Adrenal gland (tissue), 12 donors: ENCODE results near the gene BZW2. TPM values are rescaled to one million over a fixed set of nuclear protein-coding genes. Genes with fewer than 3 reads are reported as not detected.

Source experiments
- DNase-seq, 7 donors: peaks; one replicate each; pipeline ENCODE4 v3.0.0-alpha.2; 2019 to 2020
- H3K27ac ChIP-seq, 5 donors: fragments of 200-600 bp; sonication (generic) in 4 of 5; 1 replicate in 3 of 5; 2 replicates in 2 of 5; pipeline versions ENCODE4 v1.5.1 to v1.8.0; 2016 to 2020; ENCODE audit warnings: mild to moderate bottlenecking in 1 of 5
- H3K27me3 ChIP-seq: fragments of 200-600 bp; 2 replicates; pipeline ENCODE4 v1.8.0; 2021
- H3K36me3 ChIP-seq, 2 donors: fragments of 200-600 bp; replicated peaks in 1 of 2; 1 replicate in 1 of 2; 2 replicates in 1 of 2; pipeline versions ENCODE4 v1.5.1 to v1.8.0; 2018 to 2022
- H3K4me1 ChIP-seq, 2 donors: fragments of 200-600 bp; replicated peaks in 1 of 2; 1 replicate in 1 of 2; 2 replicates in 1 of 2; pipeline versions ENCODE4 v1.5.1 to v1.8.0; 2018 to 2021
- H3K4me3 ChIP-seq, 4 donors: fragments of 200-600 bp; sonication (generic) in 3 of 4; one replicate each; pipeline ENCODE4 v1.5.1; 2016 to 2018
- H3K9me3 ChIP-seq, 3 donors: fragments of 200-600 bp; sonication (generic) in 1 of 3; replicated peaks in 1 of 3; 1 replicate in 2 of 3; 2 replicates in 1 of 3; pipeline versions ENCODE4 v1.5.1 to v1.8.0; 2016 to 2021
- POLR2A ChIP-seq, 2 donors: fragments of 450-650 bp; IDR thresholded peaks; one replicate each; pipeline ENCODE4 v1.6.1; 2017; ENCODE audit warnings: antibody characterized with exemption in 2 of 2, mild to moderate bottlenecking in 2 of 2, moderate library complexity in 1 of 2
- WGBS, 4 donors: extraction: QIAGEN DNeasy Blood & Tissue Kit in 2 of 4; methylation state at CpG; one replicate each; pipeline versions ENCODE4 v1.1.5 to v1.1.7; 2013 to 2017; 5-methylcytosine and 5-hydroxymethylcytosine counted together
- intact Hi-C, 2 donors: fragments of 100-400 bp; cut with DNase I; formaldehyde crosslinking; loops; one replicate each; pipeline versions ENCODE4 v1.14.1 to v1.15.0; 2022 to 2023
- polyA plus RNA-seq, 3 donors: library from polyadenylated mRNA; stranded (reverse); fragments of 200-250 nt in 2 of 3; fragments of 350-450 nt in 1 of 3; fragmentation: Illumina TruSeq in 1 of 3; extraction: RNeasy Lipid Tissue Mini Kit (QIAGEN cat#74804) in 1 of 3; gene quantifications; one replicate each; pipeline ENCODE4 v1.2.3, GENCODE V29; 2013 to 2014
- total RNA-seq, 9 donors: library from RNA; depleted of rRNA in 4 of 9; stranded (reverse); fragments of >200 nt in 4 of 9; fragments of 120-200 nt in 1 of 9; fragmentation: NEBNext Ultra II Directional in 1 of 9; extraction: Animal tissue kit (Norgen Biotek cat#: 25700) in 1 of 9; gene quantifications; one replicate each; pipeline versions ENCODE4 v1.1.0 to v1.2.4, GENCODE V29; 2013 to 2023
- TF ChIP-seq, protein P1 (sequence below), 6 experiments: fragments of 450-650 bp in 4 of 6; fragments of 200-600 bp in 2 of 6; sonication (generic) in 1 of 6; IDR thresholded peaks; 1 replicate in 5 of 6; 2 replicates in 1 of 6; pipeline versions ENCODE4 v1.5.1 to v1.8.0; 2016 to 2021; ENCODE audit warnings: antibody characterized with exemption in 6 of 6, mild to moderate bottlenecking in 2 of 6, moderate library complexity in 1 of 6
- donor health status: healthy with polysubstance abuse.
- donor health status: Bipolar disorder and iron deficiency.
- donor health status: DM: yes; HTN: yes; CAD: no.
- donor health status: DM: no; HTN: no; CAD: no.
- donor health status: DM: no; HTN: no; CAD: no.
- donor health status: DM: yes; HTN: yes; CAD: no.

Gene BZW2
- total and polyA plus RNA-seq, 12 donors, result 11.1 to 46.5 (median 34.2) TPM

DNA sequence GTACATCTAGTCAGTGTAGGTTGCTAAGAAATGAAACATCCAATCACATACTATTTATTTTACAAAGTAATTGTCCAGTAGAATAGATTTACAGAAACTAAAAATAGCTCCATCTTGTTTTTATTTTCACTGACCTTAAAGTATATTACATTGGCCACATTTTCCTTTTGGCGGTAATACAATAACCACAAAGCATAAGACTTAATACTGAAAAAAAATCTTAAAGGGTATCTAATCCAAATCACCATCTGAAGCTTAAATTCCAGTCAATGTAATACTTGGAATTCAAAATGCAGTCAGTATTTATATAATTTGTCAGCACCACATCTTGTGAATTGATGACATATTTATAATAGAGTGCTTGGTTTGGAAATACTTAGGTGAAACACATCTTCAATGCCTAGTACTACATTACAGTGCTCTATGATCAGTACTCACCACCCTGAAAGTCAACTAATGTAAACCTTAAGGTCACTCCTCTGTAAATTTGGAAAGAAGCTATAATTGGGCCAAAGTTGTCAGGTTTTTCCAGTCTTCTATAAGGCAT is 9.4 kb upstream of the BZW2 start:
- no peak for DNase-seq
- Histone ChIP-seq H3K4me3 (no peak overlapping the region), H3K4me1 (peaks cover 9 to 33% of the 10 kb centered on the region in 2 donors), H3K36me3 (no peaks in the 10 kb centered on the region), H3K27me3 (no peaks in the 10 kb centered on the region), H3K27ac (no peak overlapping the region), H3K9me3 (no peaks in the 10 kb centered on the region)
- 83 to 85% (median 83%) methylated on average over 1 of the region's 1 CpG for WGBS, 4 donors
- intact Hi-C loops, result no loop called here
- no peak for TF ChIP-seq POLR2A (IDR thresholded peaks at IDR 0.05)
- TF ChIP-seq, protein P1, sequence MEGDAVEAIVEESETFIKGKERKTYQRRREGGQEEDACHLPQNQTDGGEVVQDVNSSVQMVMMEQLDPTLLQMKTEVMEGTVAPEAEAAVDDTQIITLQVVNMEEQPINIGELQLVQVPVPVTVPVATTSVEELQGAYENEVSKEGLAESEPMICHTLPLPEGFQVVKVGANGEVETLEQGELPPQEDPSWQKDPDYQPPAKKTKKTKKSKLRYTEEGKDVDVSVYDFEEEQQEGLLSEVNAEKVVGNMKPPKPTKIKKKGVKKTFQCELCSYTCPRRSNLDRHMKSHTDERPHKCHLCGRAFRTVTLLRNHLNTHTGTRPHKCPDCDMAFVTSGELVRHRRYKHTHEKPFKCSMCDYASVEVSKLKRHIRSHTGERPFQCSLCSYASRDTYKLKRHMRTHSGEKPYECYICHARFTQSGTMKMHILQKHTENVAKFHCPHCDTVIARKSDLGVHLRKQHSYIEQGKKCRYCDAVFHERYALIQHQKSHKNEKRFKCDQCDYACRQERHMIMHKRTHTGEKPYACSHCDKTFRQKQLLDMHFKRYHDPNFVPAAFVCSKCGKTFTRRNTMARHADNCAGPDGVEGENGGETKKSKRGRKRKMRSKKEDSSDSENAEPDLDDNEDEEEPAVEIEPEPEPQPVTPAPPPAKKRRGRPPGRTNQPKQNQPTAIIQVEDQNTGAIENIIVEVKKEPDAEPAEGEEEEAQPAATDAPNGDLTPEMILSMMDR (IDR thresholded peaks at IDR 0.05), result no peak

DNA sequence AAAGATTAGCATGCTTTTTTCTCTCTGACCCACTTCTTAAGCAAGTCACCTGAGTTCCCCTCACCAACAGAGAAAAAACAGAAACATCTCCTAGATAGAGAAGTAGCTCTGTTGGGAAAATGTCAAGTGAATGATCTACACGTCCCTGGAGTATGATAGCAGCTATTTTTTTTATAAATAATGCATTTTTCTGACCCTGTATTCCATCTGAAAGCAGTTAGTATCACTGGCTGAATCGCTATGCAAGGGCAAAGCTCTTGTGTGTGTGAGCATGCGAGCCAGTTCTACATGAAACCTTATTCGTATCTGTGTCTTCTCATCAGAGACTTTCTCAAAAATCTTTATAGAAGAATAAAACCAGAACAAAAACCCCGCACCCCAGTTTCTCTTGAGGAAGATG is 8.6 kb upstream of the BZW2 start:
- peak in 1 of 7 donors; percentile 10 for DNase-seq
- intact Hi-C loops, result no loop called here
- WGBS, 4 donors, result 36 to 47% (median 40%) methylated on average over 5 of the region's 5 CpGs

DNA sequence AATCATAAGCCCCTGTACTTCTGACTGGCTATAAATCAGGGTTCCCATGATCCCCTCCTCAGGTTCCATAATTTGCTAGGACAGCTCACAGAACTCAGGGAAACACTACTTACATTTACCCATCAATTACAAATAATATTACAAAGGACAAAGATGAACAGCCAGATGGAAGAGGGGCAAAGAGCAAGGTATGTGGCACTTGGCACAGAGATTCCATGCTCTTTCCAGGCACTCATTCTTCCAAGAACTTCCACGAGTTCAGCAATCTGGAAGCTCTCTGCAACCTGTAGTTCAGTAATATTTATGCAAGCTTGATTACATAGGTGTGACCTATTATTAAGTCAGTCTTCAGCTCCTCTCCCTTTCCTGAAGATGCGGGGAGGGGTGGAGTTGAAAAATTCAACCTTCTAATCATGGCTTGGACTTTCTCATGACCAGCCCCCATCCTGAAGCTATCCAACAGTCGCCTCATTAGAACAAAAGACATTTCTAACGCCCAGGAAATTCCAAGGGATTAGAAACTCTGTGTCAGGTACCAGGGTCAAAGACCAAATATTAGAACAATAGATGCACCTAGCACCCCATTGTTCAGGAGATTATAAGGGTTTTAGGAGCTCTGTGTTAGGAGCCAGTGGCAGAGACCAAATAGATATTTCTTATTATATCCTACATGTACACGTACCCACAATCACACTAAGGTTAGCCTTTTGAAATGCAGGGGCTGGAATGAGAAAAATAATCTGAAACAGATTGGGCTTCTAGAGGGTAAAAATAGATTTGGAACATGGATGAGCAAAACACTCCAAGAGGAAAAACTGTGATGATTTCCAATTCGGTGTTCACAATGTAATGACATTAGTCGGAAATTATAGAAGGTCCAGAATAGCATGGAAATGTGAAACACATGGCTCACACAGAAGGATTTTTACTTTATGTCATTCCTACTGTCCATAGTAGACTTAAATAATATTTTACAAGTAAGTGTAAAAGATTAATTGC is 7.4 kb upstream of the BZW2 start:
- WGBS, 4 donors, result 81 to 93% (median 91%) methylated on average over 7 of the region's 7 CpGs
- H3K4me1 ChIP-seq, result peaks cover 9 to 37% of the 10 kb centered on the region in 2 donors
- H3K4me3 ChIP-seq, result no peak overlapping the region
- no peaks in the 10 kb centered on the region for H3K9me3 ChIP-seq
- H3K27ac ChIP-seq, result no peak overlapping the region
- intact Hi-C loops, result no loop called here
- TF ChIP-seq, protein P1 (IDR thresholded peaks at IDR 0.05), result no peak
- TF ChIP-seq POLR2A (IDR thresholded peaks at IDR 0.05), result no peak
- DNase-seq, result no peak
- H3K27me3 ChIP-seq, result no peaks in the 10 kb centered on the region
- H3K36me3 ChIP-seq, result no peaks in the 10 kb centered on the region

More for the DNA sequence above, 8.6 kb upstream of the BZW2 start:
- H3K27me3 ChIP-seq, result no peaks in the 10 kb centered on the region
- H3K4me1 ChIP-seq, result peaks cover 9 to 33% of the 10 kb centered on the region in 2 donors
- H3K27ac ChIP-seq, result peak overlapping the region in 1 of 5 donors; percentile 4
- H3K36me3 ChIP-seq, result no peaks in the 10 kb centered on the region
- no peak overlapping the region for H3K4me3 ChIP-seq
- H3K9me3 ChIP-seq, result no peaks in the 10 kb centered on the region
- TF ChIP-seq POLR2A (IDR thresholded peaks at IDR 0.05), result no peak
- TF ChIP-seq, protein P1 (IDR thresholded peaks at IDR 0.05), result no peak

DNA sequence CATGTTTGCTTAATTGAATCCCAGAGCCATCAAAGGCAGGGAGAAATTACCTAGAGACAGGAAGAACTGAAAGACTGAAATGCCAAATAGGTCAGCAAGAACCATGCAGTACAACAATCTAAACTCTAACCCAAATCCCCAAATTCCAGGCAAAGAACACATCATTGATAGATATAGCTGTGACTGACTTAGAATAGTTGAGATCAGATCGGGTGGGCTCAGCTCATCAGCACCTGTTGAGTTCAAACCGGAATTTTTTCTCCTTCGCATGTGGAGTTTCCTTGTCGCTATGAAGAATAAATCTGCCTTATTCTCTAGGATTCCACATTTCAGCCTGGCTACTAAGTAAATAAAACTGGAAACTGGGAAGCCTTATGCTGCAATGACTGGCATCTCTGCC is 1.8 kb upstream of the BZW2 start:
- Histone ChIP-seq H3K4me3 (peak overlapping the region in 2 of 4 donors; percentile 57 to 76), H3K36me3 (no peaks in the 10 kb centered on the region), H3K9me3 (no peaks in the 10 kb centered on the region), H3K27me3 (no peaks in the 10 kb centered on the region), H3K27ac (peak overlapping the region in 2 of 5 donors; percentile 95 to 96), H3K4me1 (peaks cover 0 to 33% of the 10 kb centered on the region in 2 donors)
- DNase-seq, result no peak
- WGBS, 4 donors, result 52 to 72% (median 60%) methylated on average over 4 of the region's 4 CpGs
- intact Hi-C loops, result no loop called here
- TF ChIP-seq, protein P1 (IDR thresholded peaks at IDR 0.05), result no peak
- TF ChIP-seq POLR2A (IDR thresholded peaks at IDR 0.05), result no peak
